GM23248 (cell line): Measurements from ENCODE around the gene GPR55. TPM values are rescaled to one million over a fixed set of nuclear protein-coding genes. Genes with fewer than 3 reads are reported as not detected.

ENCODE experiments used
- DNase-seq: peaks from one replicate; pipeline ENCODE4 v3.0.0-alpha.2; 2015
- H2AFZ ChIP-seq: fragments of 200-600 bp; sonication (generic); 2 replicates; pipeline ENCODE4 v1.6.1; 2016; ENCODE audit warnings: antibody characterized with exemption
- H3F3A ChIP-seq: fragments of 200-600 bp; sonication (generic); 2 replicates; pipeline ENCODE4 v1.6.1; 2016; ENCODE audit warnings: mild to moderate bottlenecking, antibody characterized with exemption, mixed run types; ENCODE audit not compliant: insufficient read depth
- H3K27ac ChIP-seq: fragments of 200-600 bp; sonication (generic); 2 replicates; pipeline ENCODE4 v1.5.1; 2016; ENCODE audit warnings: mild to moderate bottlenecking
- H3K27me3 ChIP-seq: fragments of 200-600 bp; sonication (generic); replicated peaks from 2 replicates; pipeline ENCODE4 v1.6.1; 2016; ENCODE audit warnings: mild to moderate bottlenecking; ENCODE audit not compliant: insufficient read depth
- H3K36me3 ChIP-seq: fragments of 200-600 bp; sonication (generic); 2 replicates; pipeline ENCODE4 v1.6.1; 2016; ENCODE audit warnings: low read depth, mild to moderate bottlenecking
- H3K4me1 ChIP-seq: fragments of 200-600 bp; sonication (generic); 2 replicates; pipeline ENCODE4 v1.6.1; 2016; ENCODE audit warnings: mild to moderate bottlenecking; ENCODE audit not compliant: insufficient read depth
- H3K4me2 ChIP-seq: fragments of 200-600 bp; sonication (generic); one replicate; pipeline ENCODE4 v1.6.1; 2016; ENCODE audit warnings: mild to moderate bottlenecking; ENCODE audit not compliant: unreplicated experiment
- H3K4me3 ChIP-seq: fragments of 200-600 bp; sonication (generic); 2 replicates; pipeline ENCODE4 v1.5.1; 2016; ENCODE audit warnings: mild to moderate bottlenecking
- H3K79me2 ChIP-seq: fragments of 200-600 bp; sonication (generic); 2 replicates; pipeline ENCODE4 v1.6.1; 2016; ENCODE audit warnings: mild to moderate bottlenecking; ENCODE audit not compliant: insufficient read depth
- H3K9ac ChIP-seq: fragments of 200-600 bp; sonication (generic); 2 replicates; pipeline ENCODE4 v1.6.1; 2016; ENCODE audit warnings: mild to moderate bottlenecking
- H3K9me2 ChIP-seq: fragments of 200-600 bp; sonication (generic); 2 replicates; pipeline ENCODE4 v1.6.1; 2016; ENCODE audit warnings: mixed run types, mild to moderate bottlenecking, moderate library complexity; ENCODE audit not compliant: insufficient read depth
- H3K9me3 ChIP-seq: fragments of 200-600 bp; sonication (generic); one replicate; pipeline ENCODE4 v1.6.1; 2017; ENCODE audit warnings: low read depth
- H4K20me1 ChIP-seq: fragments of 200-600 bp; sonication (generic); 2 replicates; pipeline ENCODE4 v1.6.0; 2016; ENCODE audit not compliant: insufficient read depth
- EZH2 ChIP-seq: fragments of 200-600 bp; sonication (generic); IDR thresholded peaks from 2 replicates; pipeline ENCODE4 v1.6.1; 2018; ENCODE audit warnings: antibody characterized with exemption, mild to moderate bottlenecking; ENCODE audit not compliant: insufficient read depth, poor library complexity, severe bottlenecking
- EZH2phosphoT487 ChIP-seq: fragments of 200-600 bp; sonication (generic); IDR thresholded peaks from 2 replicates; pipeline ENCODE4 v1.6.1; 2018; ENCODE audit warnings: antibody characterized with exemption, moderate library complexity, mild to moderate bottlenecking, low read depth; ENCODE audit not compliant: insufficient read depth
- WGBS, 2 experiments: methylation state at CpG; one replicate each; pipeline ENCODE4 v1.1.6; 2015 to 2017; ENCODE audit warnings: low lambda C conversion rate in 2 of 2, low coverage in 1 of 2; ENCODE audit errors: missing lambda C conversion rate in 2 of 2; 5-methylcytosine and 5-hydroxymethylcytosine counted together
- in situ Hi-C: fragments of 300-500 bp; cut with MboI; formaldehyde crosslinking; loops from 2 replicates; pipeline ENCODE4 v1.15.0; 2020
- polyA plus RNA-seq: library from polyadenylated mRNA; unstranded; fragments of >200 nt; fragmentation: Nextera tagmentation; extraction: Ambion mirVana; gene quantifications from 2 replicates; pipeline ENCODE4 v1.2.1, GENCODE V29; 2016
- total RNA-seq: library from RNA; depleted of rRNA; stranded (reverse); fragments of >200 nt; shearing (Covaris generic); gene quantifications from 2 replicates; pipeline ENCODE4 v1.2.3, GENCODE V29; 2014

GPR55 gene
- total and polyA plus RNA-seq, 2 experiments from 2014 or later = 0.20 TPM; not detected in 1

DNA sequence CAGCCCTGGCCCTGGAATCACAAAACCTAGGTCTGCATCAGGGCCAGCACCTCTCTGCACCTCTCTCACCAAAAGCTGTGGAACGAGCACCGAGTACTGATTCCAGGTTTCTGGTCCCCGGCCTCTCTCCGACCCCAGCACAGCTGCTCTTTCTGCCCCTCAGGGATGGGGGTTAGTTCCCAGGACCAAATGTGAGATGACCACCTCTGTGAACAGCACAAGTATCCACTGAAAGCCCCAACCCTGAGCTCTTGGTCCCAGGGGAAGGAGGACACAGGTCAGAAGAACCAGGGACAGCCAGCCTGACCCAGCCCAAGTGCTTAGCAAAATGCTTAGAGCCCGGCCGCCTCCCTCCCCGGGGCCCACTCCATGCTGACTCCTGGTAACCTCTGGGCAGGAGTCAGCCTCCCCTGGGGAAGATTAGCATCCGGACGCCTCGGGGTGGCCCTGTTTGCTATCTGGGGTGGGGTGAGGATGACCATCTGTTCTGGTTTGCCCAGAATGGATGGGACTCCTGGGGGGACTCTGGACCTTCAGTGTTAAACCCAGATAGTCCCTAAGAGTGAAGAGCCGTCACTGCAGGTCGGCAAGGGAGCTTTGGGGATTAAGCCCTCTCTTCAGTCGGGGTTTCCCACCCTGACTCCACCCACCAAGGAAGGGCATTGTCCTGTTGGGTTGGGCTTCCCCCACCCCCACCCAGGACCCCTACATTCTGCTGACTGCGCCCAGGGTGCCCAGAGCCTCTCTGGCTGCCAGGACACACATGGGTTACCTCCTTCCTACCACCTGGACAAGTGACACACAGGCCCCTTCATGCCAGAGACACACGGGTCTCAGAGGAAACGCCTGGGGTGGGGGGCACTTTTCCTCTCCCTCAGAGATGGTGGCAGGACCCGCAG lies 9.4 kb upstream of the GPR55 start:
- Histone ChIP-seq H3K4me2 (no peak overlapping the region), H3F3A (no peaks in the 10 kb centered on the region), H3K9ac (no peak overlapping the region), H3K4me1 (0 out of 2 replicates have a peak, but pooled peaks cover 5% of the 10 kb centered on the region), H3K9me2 (no peaks in the 10 kb centered on the region), H3K36me3 (no peaks in the 10 kb centered on the region), H4K20me1 (no peaks in the 10 kb centered on the region), H3K79me2 (no peaks in the 10 kb centered on the region), H3K4me3 (no peak overlapping the region), H3K27ac (no peak overlapping the region), H2AFZ (no peak overlapping the region), H3K9me3 (no peaks in the 10 kb centered on the region), H3K27me3 (no peaks in the 10 kb centered on the region)
- in situ Hi-C loops = no loop called here
- DNase-seq = no peak
- TF ChIP-seq EZH2phosphoT487 (no peak), EZH2 (no peak)
- 54 to 59% methylated on average over 16 to 17 of the region's 17 CpGs for WGBS, 2 experiments

GRCh38 chr2:230933521-230934180 lies 8.6 kb upstream of the GPR55 start:
- no peak for TF ChIP-seq EZH2
- no peak for TF ChIP-seq EZH2phosphoT487
- no peak overlapping the region for H3K4me3 ChIP-seq
- H3K27ac ChIP-seq = no peak overlapping the region
- H3K9ac ChIP-seq = no peak overlapping the region
- no peaks in the 10 kb centered on the region for H3K9me3 ChIP-seq
- in situ Hi-C loops = no loop called here
- H3K36me3 ChIP-seq = no peaks in the 10 kb centered on the region
- no peaks in the 10 kb centered on the region for H3K27me3 ChIP-seq
- 79 to 90% methylated on average over 10 of the region's 10 CpGs for WGBS, 2 experiments
- no peak for DNase-seq
- H3K4me1 ChIP-seq = 0 out of 2 replicates have a peak, but pooled peaks cover 5% of the 10 kb centered on the region
- no peaks in the 10 kb centered on the region for H3K9me2 ChIP-seq
- H3K79me2 ChIP-seq = no peaks in the 10 kb centered on the region
- no peaks in the 10 kb centered on the region for H4K20me1 ChIP-seq
- no peak overlapping the region for H2AFZ ChIP-seq
- H3K4me2 ChIP-seq = no peak overlapping the region
- no peaks in the 10 kb centered on the region for H3F3A ChIP-seq

GRCh38 chr2:230932556-230933511 lies 7.8 kb upstream of the GPR55 start:
- Histone ChIP-seq H3K9me3 (no peaks in the 10 kb centered on the region), H3K4me2 (no peak overlapping the region), H3K27ac (no peak overlapping the region), H3K79me2 (no peaks in the 10 kb centered on the region), H3K4me1 (0 out of 2 replicates have a peak, but pooled peaks cover 5% of the 10 kb centered on the region), H3K9me2 (no peaks in the 10 kb centered on the region), H3K9ac (no peak overlapping the region), H2AFZ (peak overlapping the region; percentile 69), H4K20me1 (no peaks in the 10 kb centered on the region), H3K4me3 (no peak overlapping the region), H3K27me3 (no peaks in the 10 kb centered on the region), H3F3A (no peaks in the 10 kb centered on the region), H3K36me3 (no peaks in the 10 kb centered on the region)
- no peak for TF ChIP-seq EZH2phosphoT487
- no peak for TF ChIP-seq EZH2
- in situ Hi-C loops = no loop called here
- DNase-seq = peak; percentile 71
- 35 to 43% methylated on average over 18 to 22 of the region's 22 CpGs for whole genome bisulfite sequencing, 2 experiments
